ENCODE measurements around the gene SRP19.

DNA sequence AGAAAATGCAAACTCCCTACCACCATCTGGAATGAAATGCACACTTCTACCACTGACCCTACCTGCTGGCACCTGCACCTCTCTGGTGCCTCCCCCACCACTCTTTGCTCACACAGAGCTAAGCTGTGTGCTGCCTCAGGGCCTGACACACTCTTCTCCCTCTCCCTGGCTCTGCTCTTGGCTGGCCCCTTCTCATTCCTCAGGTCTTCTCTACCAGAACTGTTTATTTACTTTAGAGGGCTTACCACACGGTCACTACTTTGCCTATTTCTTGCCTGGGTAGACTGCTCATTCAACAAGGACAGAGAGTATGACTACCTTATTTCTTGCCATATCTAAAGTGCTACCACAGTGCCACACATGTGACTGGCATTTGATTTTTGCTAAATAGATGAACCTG is 57.6 kb downstream of the SRP19 start:
- TF ChIP-seq, protein P1, sequence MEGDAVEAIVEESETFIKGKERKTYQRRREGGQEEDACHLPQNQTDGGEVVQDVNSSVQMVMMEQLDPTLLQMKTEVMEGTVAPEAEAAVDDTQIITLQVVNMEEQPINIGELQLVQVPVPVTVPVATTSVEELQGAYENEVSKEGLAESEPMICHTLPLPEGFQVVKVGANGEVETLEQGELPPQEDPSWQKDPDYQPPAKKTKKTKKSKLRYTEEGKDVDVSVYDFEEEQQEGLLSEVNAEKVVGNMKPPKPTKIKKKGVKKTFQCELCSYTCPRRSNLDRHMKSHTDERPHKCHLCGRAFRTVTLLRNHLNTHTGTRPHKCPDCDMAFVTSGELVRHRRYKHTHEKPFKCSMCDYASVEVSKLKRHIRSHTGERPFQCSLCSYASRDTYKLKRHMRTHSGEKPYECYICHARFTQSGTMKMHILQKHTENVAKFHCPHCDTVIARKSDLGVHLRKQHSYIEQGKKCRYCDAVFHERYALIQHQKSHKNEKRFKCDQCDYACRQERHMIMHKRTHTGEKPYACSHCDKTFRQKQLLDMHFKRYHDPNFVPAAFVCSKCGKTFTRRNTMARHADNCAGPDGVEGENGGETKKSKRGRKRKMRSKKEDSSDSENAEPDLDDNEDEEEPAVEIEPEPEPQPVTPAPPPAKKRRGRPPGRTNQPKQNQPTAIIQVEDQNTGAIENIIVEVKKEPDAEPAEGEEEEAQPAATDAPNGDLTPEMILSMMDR (conservative IDR thresholded peaks at IDR 0.05; ENCODE audit: low read length): no peak
- TF ChIP-seq EZH2phosphoT487 (IDR thresholded peaks at IDR 0.05; ENCODE audit: borderline replicate concordance, low read depth, low read length): no peak
